NCI-H345 (cell line): ENCODE results near the gene PLD1.
A peak's percentile ranks its signal among the peaks of the same experiment; 100 is the strongest.

Experiments
- DNase-seq: peaks from one replicate; lab custom pipeline; 2025; lab: John Stamatoyannopoulos, UW

PLD1 gene

DNA sequence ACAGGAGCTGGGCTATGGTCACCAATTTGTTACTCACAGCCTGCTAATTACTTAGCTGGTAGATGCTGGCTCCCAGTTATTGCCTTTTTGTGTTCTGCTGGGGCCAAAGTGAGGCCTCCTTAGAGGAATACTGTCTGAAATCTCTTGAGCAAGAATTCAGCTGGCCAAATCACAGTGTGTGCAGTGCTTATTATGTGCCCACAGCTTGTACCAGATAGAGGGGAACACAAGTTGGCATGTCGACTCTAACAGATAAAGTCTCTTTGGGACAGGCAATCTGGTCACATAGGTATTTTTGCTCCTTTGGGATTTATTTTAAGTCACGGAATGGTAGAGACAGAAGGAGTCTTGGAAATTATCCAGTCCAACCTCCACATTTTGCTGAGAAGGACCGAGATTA, 26.6 kb upstream of the PLD1 start:
- DNase-seq = no peak

DNA sequence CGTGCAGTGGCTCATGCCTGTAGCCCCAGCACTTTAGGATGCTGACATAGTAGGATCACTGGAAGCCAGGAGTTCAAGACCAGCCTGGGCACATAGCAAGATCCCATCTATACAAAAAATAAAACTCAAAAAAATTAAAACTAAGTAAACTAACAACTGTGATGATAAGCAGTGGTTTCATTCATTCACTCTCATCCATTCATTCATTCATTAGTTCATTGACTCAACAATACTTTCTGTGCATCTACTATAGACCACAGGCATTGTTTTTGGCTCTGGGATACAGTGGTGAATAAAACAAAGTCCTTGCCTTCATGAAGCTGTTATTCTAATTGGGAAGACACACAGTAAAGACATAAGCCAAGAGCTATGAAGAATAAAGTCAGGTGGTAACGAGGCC, 25.3 kb upstream of the PLD1 start:
- no peak for DNase-seq

GRCh38 chr3:171835116-171835515, 24.8 kb upstream of the PLD1 start:
- DNase-seq = no peak

DNA sequence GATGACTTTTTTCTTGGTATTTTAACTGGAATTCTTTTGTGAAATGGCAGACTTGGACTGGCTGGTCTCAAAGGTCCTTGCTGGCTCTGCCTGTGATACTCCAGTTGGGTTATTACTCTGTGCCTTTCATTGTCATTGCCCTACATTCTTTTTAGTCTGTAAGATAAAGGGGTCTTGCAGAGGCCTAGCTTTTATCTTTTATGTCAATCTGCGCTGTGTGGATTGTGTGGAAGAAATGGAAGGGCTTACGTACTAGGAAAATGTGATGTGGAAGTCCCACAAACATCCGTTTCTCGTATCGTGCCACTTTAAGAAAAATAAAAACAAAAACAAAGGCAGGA, 24.1 kb upstream of the PLD1 start:
- DNase-seq = no peak

- no peak for DNase-seq
These were observed 23.6 kb upstream of the PLD1 start for GRCh38 chr3:171833789-171834460.

DNA sequence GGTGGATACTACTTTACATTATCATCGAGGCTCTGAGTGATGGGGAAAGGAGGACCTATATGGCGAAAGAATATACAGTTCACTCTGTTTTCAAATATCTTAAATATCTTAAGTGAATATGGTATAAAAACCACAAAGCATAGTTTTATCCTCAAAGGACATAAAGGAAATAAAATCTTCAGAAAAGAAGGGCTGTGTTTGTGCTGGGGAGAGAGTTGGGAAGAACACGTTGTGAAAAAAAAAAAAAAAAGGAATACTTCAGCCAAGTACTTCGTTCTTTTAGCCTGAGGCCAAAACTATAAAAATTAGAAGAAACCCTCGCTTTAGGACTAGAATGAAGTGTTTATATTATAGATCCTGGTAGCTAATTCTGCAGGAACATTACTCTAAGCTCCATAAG, 22.7 kb upstream of the PLD1 start:
- DNase-seq = no peak

DNA sequence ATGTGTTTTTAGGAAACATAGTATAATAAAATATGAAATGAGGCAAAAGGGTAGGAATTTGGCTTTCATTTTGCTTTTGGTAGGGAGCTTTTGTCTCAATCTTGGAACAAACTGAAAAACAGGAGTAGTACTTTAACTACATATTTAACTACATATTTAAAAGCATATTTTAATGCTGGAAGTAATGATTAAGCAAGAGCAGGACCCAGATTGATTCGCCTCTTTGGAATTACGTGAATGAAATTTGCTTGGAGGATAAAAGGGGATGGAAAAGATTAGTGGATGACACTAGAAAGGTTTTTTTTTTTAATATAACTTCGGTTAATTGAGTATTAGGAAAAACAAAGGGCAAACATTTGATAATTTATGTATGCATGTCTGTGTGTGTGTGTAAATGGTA, 21.7 kb upstream of the PLD1 start:
- DNase-seq = no peak

GRCh38 chr3:171830518-171830875, 20.2 kb upstream of the PLD1 start:
- DNase-seq = no peak

GRCh38 chr3:171829841-171830517, 19.7 kb upstream of the PLD1 start:
- DNase-seq = peak; percentile 13

DNA sequence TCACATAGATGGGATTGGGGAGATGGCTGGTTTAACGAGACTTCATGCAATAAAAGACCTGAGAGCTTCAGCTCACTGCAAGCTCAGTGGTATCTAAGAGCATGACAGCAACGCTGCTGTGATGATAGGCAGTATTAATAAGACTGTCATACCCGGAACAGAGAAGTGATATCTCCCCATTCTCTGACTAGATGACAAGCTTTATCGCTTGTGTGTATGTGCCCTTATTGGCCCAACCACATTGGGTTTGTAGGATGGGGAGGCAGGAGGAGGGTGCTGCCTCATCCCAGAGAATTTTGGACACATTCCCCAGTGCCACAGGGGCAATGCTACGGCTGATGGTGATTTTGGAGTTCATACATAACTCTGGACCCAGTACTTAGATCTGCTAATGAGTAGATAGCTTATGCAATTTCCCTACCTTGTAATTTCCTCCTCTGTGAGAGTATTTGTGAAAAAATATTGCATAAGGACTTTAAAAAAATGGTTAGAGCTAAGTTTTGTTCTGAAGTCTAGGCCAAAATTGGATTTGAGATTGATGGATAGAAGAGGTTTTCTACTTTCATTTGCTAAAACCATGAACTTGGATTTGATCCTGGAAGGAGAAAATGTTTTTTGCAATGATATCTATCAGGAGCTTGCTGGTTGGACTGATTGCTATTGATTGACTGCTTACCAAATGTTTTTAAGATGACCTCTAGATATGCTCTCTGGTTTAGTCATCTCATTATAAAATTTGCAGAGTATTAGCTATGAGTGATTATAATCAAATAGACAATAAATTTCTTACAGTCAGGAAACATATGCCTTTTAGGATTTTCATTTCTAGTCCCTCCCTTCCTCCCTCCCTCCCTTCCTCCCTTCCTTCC, 18.9 kb upstream of the PLD1 start:
- no peak for DNase-seq

GRCh38 chr3:171827836-171828458, 17.7 kb upstream of the PLD1 start:
- no peak for DNase-seq

DNA sequence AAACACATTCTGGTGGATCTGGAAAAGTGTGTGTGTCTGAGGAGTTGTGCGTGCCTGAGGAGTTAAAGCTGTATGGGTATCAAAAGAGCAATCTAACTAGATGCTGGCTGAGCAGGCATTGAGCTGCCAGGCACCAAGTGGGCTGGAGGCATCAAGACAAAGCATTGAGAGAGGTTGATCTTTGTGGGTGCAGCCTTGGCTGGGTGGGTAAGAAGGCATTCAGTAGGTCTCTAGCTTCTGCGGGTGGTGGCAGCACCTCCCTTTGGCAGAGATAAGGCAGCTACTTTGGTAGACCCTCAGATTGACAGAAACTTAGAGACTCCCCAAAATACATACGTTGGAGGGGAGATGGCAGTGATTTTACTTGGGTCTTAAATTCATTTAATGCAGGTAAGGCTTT, 17.1 kb upstream of the PLD1 start:
- DNase-seq = no peak

- no peak for DNase-seq
These were observed 15.0 kb upstream of the PLD1 start for GRCh38 chr3:171825222-171825828.

- no peak for DNase-seq
These were observed 14.5 kb upstream of the PLD1 start for GRCh38 chr3:171824824-171825221.

DNA sequence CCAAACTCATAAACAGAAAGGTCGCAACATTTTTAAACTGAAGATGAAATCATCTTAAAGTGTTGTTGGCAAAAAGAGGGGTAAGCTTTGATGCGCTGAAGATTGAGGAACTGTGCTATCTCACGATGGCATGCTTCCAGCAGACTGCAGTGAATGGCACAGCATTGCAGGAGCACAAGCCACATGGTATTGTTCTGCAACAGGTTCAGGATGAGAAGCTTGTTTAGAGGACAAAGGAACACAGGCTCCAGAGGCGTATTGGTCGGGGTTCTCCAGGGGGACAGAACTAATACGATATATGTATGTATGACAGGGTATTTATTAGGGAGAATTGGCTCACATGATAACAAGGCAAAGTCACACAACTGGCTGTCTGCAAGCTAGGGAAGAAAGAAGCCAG, 13.8 kb upstream of the PLD1 start:
- DNase-seq = no peak

GRCh38 chr3:171822431-171823106, 12.3 kb upstream of the PLD1 start:
- DNase-seq = no peak

GRCh38 chr3:171821778-171822358, 11.6 kb upstream of the PLD1 start:
- DNase-seq = no peak

DNA sequence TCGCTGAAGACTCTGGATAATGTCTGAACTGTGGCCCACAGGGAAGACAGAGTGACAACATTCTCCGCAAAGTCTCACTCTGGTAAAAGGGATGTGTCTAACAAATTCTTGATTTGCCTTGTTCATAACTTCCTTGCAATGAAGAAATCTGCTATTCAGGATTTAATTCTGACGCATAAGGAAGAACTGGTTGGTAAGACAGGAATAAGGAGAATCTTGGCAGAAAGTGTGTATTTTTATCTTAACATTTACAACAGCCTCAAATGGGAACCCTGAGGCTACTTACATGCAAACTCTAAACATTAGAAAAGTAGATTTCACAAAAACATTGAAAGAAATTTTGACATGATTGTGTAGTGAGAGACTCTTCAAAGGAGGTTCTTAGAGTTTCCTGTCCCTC, 10.8 kb upstream of the PLD1 start:
- DNase-seq = no peak

GRCh38 chr3:171817074-171817800, 7.0 kb upstream of the PLD1 start:
- no peak for DNase-seq

GRCh38 chr3:171815973-171816595, 5.8 kb upstream of the PLD1 start:
- DNase-seq = no peak
